Transverse colon (tissue), 4 donors: Measurements from ENCODE around the gene PSMD5. TPM values are rescaled to one million over a fixed set of nuclear protein-coding genes. Genes with fewer than 3 reads are reported as not detected.

ENCODE experiments used
- DNase-seq: peaks from one replicate; pipeline ENCODE4 v3.0.0-alpha.2; 2019
- H3K27ac ChIP-seq, 4 donors: fragments of 200-600 bp; sonication (generic); 2 replicates each; pipeline ENCODE4 v1.5.1; 2016 to 2018; ENCODE audit warnings: inconsistent platforms in 4 of 4
- H3K27me3 ChIP-seq: fragments of 200-600 bp; sonication (generic); 2 replicates; pipeline ENCODE4 v1.5.1; 2017; ENCODE audit warnings: inconsistent platforms
- H3K36me3 ChIP-seq, 4 donors: fragments of 200-600 bp; sonication (generic); 2 replicates each; pipeline ENCODE4 v1.5.1; 2017 to 2019; ENCODE audit warnings: inconsistent platforms in 4 of 4
- H3K4me1 ChIP-seq, 4 donors: fragments of 200-600 bp; sonication (generic); 2 replicates each; pipeline ENCODE4 v1.5.1; 2017 to 2020; ENCODE audit warnings: inconsistent platforms in 4 of 4
- H3K4me3 ChIP-seq, 4 donors: fragments of 200-600 bp; sonication (generic); 1 replicate in 1 of 4; 2 replicates in 3 of 4; pipeline versions ENCODE4 v1.5.1 to v1.6.1; 2017 to 2019; ENCODE audit warnings: inconsistent platforms in 4 of 4
- H3K9me3 ChIP-seq, 2 donors: fragments of 200-600 bp; sonication (generic); 2 replicates each; pipeline ENCODE4 v1.5.1; 2017 to 2019; ENCODE audit warnings: inconsistent platforms in 2 of 2
- CTCF ChIP-seq, 5 experiments: fragments of 200-600 bp in 3 of 5; fragments of 450-650 bp in 2 of 5; sonication (generic) in 3 of 5; IDR thresholded peaks; 1 replicate in 2 of 5; 2 replicates in 3 of 5; pipeline ENCODE4 v1.5.1; 2016 to 2017; ENCODE audit warnings: antibody characterized with exemption in 5 of 5, inconsistent platforms in 3 of 5, mild to moderate bottlenecking in 2 of 5, moderate library complexity in 1 of 5
- EP300 ChIP-seq: sonication (generic); formaldehyde crosslinking; IDR thresholded peaks from one replicate; pipeline ENCODE4 v1.6.1; 2017; ENCODE audit warnings: antibody characterized with exemption, low read depth
- POLR2A ChIP-seq: fragments of 450-650 bp; IDR thresholded peaks from one replicate; pipeline ENCODE4 v1.6.1; 2016; ENCODE audit warnings: antibody characterized with exemption, mild to moderate bottlenecking, moderate library complexity
- POLR2AphosphoS5 ChIP-seq, 3 donors: sonication (generic); formaldehyde crosslinking; IDR thresholded peaks; one replicate each; pipeline ENCODE4 v1.6.1; 2016; ENCODE audit warnings: antibody characterized with exemption in 3 of 3
- WGBS, 2 donors: methylation state at CpG; one replicate each; pipeline ENCODE4 v1.1.5; 2018; ENCODE audit warnings: low coverage in 1 of 2; 5-methylcytosine and 5-hydroxymethylcytosine counted together
- in situ Hi-C, 4 donors: fragments of 200-750 bp; cut with MboI; loops; one replicate each; pipeline versions ENCODE4 v1.15.0 to v1.15.1; 2017; ENCODE audit warnings: low sequenced_read_pairs in 3 of 4, low pct_ligation_motif_present in 1 of 4, low pct_unique_long_range_greater_than_20kb in 1 of 4
- intact Hi-C: fragments of 100-400 bp; cut with DNase I; formaldehyde crosslinking; loops from one replicate; pipeline ENCODE4 v1.15.1; 2023; ENCODE audit warnings: low total_unique reads
- total RNA-seq, 4 donors: library from RNA; depleted of rRNA; stranded (reverse); fragments of >200 nt; gene quantifications; one replicate each; pipeline ENCODE4 v1.1.0, GENCODE V29; 2016

Gene PSMD5
- total RNA-seq, 4 donors from 2014 or later: 25.3 to 36.6 (median 28.7) TPM

DNA sequence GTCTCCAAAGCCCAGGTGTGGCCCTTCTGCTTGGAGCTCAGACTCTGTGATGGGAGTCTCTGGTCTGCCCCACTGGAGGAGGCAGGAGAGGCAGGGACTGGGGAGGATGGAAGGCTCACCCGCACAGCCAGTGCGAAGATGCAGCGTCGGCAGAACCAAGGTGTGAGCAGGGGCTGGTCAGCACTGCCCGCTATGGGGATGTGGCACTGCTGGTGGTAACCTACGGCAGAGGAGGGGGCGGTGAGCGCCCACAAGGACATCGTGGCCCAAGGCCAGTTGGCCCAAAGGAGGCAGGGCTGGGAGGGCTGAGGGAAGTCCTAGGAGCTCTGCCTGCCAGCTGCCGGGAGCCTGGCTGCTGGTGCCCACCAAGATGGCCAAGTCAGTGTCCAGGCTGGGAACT lies 27.0 kb upstream of the PSMD5 start:
- no peaks in the 10 kb centered on the region for H3K36me3 ChIP-seq
- in situ Hi-C loops (loop anchor here in 1 of 4 donors (5.0 kb wide), 1 partner anchor 68 kb away; no protein-coding TSS in a partner anchor), intact Hi-C loops (no loop called here)
- TF ChIP-seq POLR2A (no peak), POLR2AphosphoS5 (IDR thresholded peaks at IDR 0.05) (no peak), EP300 (no peak)
- no peak overlapping the region for H3K4me3 ChIP-seq
- H3K4me1 ChIP-seq: peaks cover 5 to 15% (median 13%) of the 10 kb centered on the region in 4 donors
- 92% methylated on average over 10 of the region's 10 CpGs; no CpG with 5 or more reads in 1 of the 2 donors for WGBS, 2 donors
- DNase-seq: no peak
- H3K27me3 ChIP-seq: no peaks in the 10 kb centered on the region
- H3K9me3 ChIP-seq: no peaks in the 10 kb centered on the region
- peak overlapping the region; percentile 87 to 93 (median 92) for H3K27ac ChIP-seq

- intact Hi-C loops: no loop called here
Measured at GRCh38 chr9:120869360-120869687, 26.6 kb upstream of the PSMD5 start.

DNA sequence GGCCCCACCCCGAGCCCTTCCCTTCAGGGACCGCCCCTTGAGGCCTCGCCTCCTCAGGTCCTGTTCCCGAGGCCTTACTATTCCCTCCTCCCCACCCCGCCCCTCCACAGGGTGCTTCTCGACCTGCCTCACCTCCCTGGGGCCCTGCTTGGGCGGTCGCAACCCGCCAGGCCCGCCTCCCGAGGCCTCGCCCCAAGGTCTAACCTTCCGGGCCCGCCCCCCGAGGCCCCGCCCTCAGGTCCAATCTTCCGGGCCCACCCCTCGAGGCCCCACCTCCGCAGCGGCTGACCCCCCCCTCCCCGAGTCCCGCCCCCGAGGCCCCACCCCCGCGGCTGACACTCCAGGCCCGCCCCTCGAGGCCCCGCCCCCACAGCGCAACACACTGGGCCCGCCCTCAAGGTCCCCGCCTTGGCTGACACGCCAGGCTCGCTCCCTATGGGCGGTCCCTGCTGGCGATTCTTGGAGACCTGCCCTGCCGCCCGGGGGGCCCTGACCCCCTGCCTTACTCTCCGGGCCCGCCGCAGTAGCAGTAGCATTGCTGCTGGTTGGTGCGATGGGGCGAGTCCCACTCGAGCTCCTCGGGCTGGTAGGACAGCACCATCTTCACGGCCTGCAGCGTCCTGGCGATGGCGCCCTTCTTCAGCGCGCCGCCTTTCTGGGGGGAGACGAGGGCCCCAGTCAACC lies 26.1 kb upstream of the PSMD5 start:
- intact Hi-C loops: no loop called here
- peak; percentile 30 to 68 (median 44) for TF ChIP-seq CTCF (IDR thresholded peaks at IDR 0.05)
- TF ChIP-seq EP300: no peak
- TF ChIP-seq POLR2A: peak; percentile 75
- TF ChIP-seq POLR2AphosphoS5 (IDR thresholded peaks at IDR 0.05): peak; percentile 46 to 88 (median 82)
- peaks cover 5 to 15% (median 13%) of the 10 kb centered on the region in 4 donors for H3K4me1 ChIP-seq
- no peaks in the 10 kb centered on the region for H3K27me3 ChIP-seq
- WGBS, 2 donors: 8% methylated on average over 26 of the region's 52 CpGs; no CpG with 5 or more reads in 1 of the 2 donors
- H3K36me3 ChIP-seq: no peaks in the 10 kb centered on the region
- no peaks in the 10 kb centered on the region for H3K9me3 ChIP-seq
- in situ Hi-C loops: no loop called here
- peak; percentile 99 for DNase-seq
- peak overlapping the region; percentile 87 to 93 (median 92) for H3K27ac ChIP-seq
- peak overlapping the region; percentile 50 to 63 (median 60) for H3K4me3 ChIP-seq

More at GRCh38 chr9:120869360-120869687, 26.6 kb upstream of the PSMD5 start:
- no peak for DNase-seq
- TF ChIP-seq CTCF (IDR thresholded peaks at IDR 0.05): no peak
- TF ChIP-seq POLR2A: no peak
- no peak for TF ChIP-seq EP300
- TF ChIP-seq POLR2AphosphoS5 (IDR thresholded peaks at IDR 0.05): no peak
- peak overlapping the region; percentile 50 to 63 (median 60) for H3K4me3 ChIP-seq
- H3K4me1 ChIP-seq: peaks cover 5 to 15% (median 13%) of the 10 kb centered on the region in 4 donors
- no peaks in the 10 kb centered on the region for H3K36me3 ChIP-seq
- no peaks in the 10 kb centered on the region for H3K27me3 ChIP-seq
- 32 to 35% methylated on average over 2 to 10 of the region's 10 CpGs for WGBS, 2 donors
- H3K27ac ChIP-seq: peak overlapping the region; percentile 87 to 93 (median 92)
- in situ Hi-C loops: no loop called here
- no peaks in the 10 kb centered on the region for H3K9me3 ChIP-seq

GRCh38 chr9:120868339-120868675 lies 25.6 kb upstream of the PSMD5 start:
- Histone ChIP-seq H3K9me3 (no peaks in the 10 kb centered on the region), H3K27ac (peak overlapping the region; percentile 87 to 93 (median 92)), H3K4me1 (peaks cover 5 to 15% (median 13%) of the 10 kb centered on the region in 4 donors), H3K27me3 (no peaks in the 10 kb centered on the region), H3K36me3 (no peaks in the 10 kb centered on the region), H3K4me3 (peak overlapping the region; percentile 27 to 63 (median 46))
- intact Hi-C loops: no loop called here
- DNase-seq: no peak
- WGBS, 2 donors: 11% methylated on average over 11 of the region's 11 CpGs; no CpG with 5 or more reads in 1 of the 2 donors
- in situ Hi-C loops: no loop called here
- TF ChIP-seq POLR2AphosphoS5 (IDR thresholded peaks at IDR 0.05) (peak; percentile 57 to 64 (median 59)), POLR2A (peak; percentile 22), EP300 (no peak), CTCF (IDR thresholded peaks at IDR 0.05) (peak in 1 of 5 experiments; percentile 30)
